GM18505 (cell line): ENCODE results near the gene HECW1.

ENCODE experiments used
- ATAC-seq: cut with Tn5 transposase; IDR thresholded peaks from one replicate; pipeline ENCODE4 v1.9.1; 2021; ENCODE audit not compliant: unreplicated experiment
- POLR2A ChIP-seq: IDR thresholded peaks from 4 replicates; pipeline ENCODE4 v1.6.1; 2011; ENCODE audit warnings: borderline replicate concordance; ENCODE audit not compliant: insufficient read depth, insufficient read length; ENCODE audit errors: extremely low read depth

Gene HECW1

DNA sequence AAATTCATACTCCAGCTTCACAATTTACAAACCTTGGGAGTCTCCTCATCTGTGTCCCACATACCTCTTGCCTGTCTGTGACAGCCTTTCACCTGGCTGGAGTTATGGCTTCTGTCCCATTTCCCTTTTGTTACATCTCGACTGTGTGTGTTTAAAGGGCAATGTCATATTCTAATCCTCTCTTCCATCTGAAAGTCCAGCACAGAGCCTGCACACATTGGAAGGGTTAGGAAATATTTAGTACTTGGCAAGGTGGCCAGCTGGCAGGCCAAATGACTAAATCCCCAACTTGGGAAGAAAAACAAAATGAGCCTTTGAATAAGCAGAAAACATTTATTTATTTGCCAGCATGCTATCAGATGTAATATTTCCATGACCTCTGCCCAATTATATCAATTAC is 350.4 kb downstream of the HECW1 start:
- no peak for TF ChIP-seq POLR2A
- no peak for ATAC-seq

DNA sequence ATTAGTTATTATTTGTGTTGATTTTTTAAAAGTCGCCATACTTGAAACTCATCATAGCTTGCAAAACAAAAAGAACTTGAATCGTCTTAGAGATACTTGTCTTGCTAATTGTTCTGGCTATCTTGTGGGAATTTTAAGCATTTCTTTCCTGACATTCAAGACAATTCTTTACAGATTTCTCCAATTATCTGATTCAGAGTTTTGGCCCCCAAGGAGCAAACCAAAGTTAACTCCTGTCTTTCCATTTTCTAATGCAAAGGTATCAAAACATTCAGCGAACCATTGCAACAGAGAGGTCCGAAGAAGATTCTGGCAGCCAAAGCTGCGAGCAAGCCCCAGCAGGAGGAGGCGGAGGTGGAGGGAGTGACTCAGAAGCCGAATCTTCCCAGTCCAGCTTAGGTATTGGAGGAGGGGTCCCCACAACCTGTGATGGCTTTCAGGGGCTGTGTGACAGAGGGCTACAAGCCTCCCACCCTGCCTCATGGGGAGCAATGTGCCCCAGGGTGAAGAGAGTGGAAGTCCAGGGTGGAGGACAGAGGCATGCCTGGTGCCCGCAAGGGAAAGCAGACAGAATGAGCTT is 351.0 kb downstream of the HECW1 start:
- ATAC-seq, result no peak
- TF ChIP-seq POLR2A, result no peak

DNA sequence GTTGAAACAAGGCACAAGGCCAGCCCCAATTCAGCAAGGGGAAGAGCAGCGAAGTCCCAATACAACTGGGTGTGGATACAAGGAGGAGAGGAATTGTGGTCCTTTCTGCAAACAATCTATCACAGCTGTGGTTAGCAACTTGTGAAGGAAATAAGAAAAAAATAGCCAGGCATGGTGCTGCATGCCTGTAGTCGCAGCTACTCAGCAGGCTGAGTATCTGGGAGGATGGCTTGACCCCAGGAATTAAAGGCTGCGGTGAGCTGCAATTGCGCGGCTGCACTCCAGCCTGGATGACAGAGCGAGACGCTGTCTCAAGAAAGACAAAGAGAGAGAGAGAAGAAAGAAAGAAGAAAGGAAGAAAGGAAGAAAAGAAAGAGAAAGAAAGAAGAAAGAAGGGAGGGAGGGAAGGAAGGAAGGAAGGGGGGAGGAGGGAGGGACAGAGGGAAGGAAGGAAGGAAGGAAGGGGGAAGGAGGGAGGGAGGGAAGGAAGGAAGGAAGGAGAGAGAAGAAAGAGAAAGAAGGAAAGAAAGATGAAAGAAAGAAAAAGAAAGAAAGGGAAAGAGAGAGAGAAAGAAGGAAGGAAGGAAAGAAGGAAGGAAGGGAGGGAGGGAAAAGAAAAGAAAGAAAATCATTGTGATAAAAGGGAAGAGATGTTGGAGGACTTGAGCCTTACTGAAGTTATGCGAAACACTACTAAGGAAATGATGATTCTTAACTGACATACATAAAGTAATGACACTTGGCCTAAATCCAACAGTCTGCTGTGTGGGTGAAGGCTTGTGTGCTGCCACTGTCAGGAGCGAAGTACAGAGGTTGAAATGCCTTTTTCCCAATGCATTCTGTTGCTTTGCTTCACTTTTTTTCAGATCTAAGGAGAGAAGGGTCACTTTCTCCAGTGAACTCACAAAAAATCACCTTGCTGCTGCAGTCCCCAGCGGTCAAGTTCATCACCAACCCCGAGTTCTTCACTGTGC is 353.4 kb downstream of the HECW1 start:
- no peak for TF ChIP-seq POLR2A
- no peak for ATAC-seq

DNA sequence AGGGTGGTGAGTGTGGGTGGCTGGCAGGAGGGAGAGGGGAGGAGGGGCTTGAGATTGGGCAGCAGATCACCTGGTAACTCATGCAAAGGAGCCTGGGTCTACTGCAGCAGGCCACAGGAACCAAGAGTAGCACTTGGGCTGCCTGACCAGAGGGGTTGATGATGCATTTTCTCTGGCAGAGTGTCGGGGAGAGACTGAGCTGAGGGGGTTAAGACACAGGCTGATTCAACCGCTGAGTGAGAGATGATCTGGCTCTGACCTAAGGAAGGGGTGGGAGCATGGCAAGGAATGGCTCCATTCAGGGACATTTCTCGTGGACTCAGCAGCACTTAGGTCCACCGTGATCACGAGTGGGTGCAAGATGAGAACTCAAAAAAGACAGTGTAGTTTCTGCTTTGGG is 355.0 kb downstream of the HECW1 start:
- no peak for TF ChIP-seq POLR2A

DNA sequence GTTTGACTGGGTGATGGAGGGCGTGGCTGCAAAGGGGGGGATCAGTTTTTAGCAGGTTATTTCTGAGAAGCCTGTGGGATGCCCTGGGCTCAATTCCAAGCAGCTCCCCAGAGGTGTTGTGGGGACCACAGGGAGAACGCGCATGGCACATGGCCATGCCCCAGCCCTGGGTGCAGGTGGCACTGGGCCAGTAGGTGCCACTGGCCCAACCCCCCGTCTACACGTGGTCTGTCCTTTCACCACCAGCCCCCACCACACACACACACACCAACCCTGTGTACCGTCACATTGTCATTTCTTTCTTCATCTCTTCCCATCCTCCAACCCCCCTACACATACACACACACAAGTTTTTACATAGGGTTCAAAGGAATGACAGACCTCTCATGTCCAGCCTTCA is 355.4 kb downstream of the HECW1 start:
- ATAC-seq, result no peak

More for the DNA sequence above, 355.0 kb downstream of the HECW1 start:
- no peak for ATAC-seq

DNA sequence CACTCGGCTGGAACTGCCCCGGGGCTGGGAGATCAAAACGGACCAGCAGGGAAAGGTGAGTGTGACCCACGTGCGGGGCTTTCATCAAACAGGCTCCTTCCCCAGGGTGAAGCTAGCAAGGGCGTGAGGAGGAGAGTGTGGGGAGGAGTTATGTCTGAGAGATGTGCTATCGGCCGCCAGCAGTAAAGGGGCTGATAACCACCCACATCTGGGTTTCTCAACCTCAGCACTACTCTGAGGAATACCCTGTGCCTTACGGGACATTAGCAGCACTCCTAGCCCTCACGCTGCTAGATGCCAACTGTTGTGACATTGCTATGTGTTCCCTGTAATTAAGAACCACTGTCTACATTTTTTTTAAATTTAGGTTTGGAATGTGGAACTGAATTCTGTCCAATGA is 356.6 kb downstream of the HECW1 start:
- no peak for ATAC-seq
- no peak for TF ChIP-seq POLR2A

More for the DNA sequence above, 355.4 kb downstream of the HECW1 start:
- TF ChIP-seq POLR2A, result no peak

DNA sequence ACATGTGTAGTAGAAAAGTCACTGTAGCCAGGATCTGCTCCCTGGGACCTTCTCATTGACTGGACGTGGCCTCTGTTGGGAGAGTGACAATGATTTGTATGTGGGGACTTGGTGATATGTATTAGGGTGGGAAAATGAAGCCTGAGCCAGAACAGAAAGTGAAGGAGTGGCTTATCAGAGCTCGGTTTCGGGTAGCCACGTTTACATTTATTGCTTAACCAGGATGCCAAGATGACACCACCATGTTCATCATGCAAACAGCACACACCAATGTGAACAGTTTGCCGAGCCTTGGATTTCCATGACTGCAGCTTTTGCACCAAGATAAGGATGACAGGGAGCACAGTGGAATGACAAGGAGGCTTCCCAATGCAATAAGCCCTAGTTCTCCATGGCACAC is 357.7 kb downstream of the HECW1 start:
- TF ChIP-seq POLR2A, result no peak
- ATAC-seq, result no peak

DNA sequence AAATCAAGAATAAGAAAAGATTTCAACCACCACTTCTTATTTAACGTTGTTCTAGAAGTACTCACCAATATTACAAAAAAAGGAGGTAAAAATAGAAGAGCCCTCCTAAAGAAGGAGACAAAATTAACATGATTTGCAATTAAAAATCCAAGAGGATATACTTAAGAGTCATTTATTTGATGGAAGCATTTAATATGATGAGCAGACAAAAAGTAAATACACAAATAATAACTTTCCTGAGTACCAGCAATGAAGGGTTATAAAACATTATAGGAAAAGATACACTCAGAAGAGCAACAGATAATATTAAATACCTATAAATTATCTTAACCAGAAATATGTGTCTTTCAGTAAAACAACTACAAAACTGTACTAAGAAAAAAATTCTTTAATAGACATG is 363.5 kb downstream of the HECW1 start:
- TF ChIP-seq POLR2A, result no peak
- no peak for ATAC-seq

DNA sequence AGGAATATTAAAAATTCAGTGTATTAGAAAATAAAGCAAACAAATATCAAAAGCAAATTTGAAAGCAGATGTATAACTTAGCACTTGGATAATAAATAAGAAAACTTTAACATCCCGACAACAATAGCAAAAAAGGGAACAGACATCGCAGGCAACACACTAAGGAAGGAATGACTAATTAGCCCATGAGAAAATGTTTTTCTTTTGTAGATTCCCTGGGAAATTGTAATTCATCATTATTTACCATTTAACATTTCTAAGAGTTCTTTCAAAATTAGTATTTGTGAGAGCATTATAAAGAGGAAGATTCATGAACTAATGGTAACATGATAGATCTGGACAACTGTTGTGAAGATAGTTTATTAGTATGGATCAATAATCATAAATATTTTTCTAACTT is 364.4 kb downstream of the HECW1 start:
- no peak for TF ChIP-seq POLR2A
- no peak for ATAC-seq

DNA sequence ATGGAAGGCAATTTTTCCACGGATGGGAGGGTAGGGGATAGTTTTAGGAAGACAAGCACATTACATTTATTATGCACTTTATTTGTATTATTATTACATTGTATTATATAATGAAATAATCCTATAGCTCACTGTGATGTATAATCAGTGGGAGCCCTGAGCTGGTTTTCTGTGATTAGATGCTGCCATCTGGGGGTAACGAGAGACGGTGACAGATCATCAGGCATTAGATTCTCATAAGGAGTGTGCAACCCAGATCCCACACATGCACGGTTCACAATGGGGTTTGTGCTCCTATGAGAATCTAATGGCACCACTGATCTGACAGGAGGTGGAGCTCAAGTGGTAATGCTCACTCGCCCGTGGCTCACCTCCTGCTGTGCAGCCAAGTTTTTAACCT is 366.6 kb downstream of the HECW1 start:
- TF ChIP-seq POLR2A, result no peak
- peak; percentile 43 for ATAC-seq

DNA sequence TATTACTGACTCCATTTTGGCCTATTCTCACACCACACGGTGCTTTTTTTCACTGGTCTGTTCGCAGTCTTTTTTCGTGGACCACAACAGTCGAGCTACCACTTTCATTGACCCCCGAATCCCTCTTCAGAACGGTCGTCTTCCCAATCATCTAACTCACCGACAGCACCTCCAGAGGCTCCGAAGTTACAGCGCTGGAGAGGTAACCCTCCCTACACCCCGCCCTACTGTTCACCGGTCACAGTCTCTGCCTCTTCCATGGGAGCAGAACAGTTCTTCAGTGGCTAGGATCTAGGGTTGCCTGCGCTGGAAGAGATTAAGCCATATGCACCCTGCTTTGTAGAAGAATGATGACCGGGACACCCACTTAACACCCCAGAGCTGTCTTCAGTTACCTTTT is 367.1 kb downstream of the HECW1 start:
- TF ChIP-seq POLR2A, result no peak
- no peak for ATAC-seq

DNA sequence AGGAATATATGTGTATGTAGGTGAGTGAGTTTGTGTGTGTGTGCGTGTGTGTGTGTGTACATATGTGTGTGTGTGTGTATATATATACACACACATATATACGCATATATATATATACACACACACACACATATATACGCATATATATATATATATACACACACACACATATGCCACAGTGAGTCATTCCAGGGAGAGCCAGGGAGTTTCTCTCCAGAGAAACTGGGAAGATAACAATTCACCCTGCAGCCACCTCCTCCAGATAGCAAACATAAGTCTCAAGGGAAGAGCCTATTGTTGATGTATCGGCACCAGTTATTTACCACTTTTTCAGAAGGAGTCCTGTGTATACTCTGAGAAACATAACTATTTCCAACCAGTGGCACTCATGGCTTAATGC is 368.1 kb downstream of the HECW1 start:
- no peak for TF ChIP-seq POLR2A
- no peak for ATAC-seq

DNA sequence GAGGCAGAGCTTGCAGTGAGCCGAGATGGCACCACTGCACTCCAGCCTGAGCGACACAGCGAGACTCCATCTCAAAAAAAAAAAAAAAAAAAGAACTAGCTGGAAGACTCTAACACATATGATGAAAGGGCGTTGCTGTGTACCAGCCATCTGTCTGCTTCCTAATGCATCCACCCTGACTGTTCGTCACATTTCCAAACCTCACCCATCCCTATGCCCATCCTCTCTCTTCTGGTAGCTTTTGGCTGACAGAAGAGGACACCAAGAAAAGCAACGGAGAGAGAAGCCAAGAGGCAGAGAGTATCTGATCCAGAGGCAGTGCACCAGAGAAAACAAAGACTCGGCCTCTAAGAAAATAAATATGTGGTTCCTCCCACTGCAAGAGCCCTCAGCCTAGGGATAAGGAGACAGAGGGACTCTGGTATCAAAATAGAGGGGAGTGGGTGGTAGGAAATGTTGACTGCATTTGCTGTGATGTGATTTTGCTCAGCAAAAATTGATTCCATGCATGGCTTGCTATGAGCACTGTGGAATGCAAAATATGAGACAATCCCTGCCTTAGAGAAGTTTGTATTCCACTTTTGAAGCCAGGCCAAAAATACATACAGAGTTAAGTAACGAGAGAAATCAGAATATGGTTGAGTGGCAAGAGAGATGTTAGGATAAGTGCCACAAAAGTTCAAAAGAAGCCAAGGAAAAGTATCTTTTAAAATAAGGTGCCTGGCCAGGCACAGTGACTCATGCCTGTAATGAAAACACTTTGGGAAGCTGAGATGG is 369.6 kb downstream of the HECW1 start:
- no peak for ATAC-seq
- no peak for TF ChIP-seq POLR2A

DNA sequence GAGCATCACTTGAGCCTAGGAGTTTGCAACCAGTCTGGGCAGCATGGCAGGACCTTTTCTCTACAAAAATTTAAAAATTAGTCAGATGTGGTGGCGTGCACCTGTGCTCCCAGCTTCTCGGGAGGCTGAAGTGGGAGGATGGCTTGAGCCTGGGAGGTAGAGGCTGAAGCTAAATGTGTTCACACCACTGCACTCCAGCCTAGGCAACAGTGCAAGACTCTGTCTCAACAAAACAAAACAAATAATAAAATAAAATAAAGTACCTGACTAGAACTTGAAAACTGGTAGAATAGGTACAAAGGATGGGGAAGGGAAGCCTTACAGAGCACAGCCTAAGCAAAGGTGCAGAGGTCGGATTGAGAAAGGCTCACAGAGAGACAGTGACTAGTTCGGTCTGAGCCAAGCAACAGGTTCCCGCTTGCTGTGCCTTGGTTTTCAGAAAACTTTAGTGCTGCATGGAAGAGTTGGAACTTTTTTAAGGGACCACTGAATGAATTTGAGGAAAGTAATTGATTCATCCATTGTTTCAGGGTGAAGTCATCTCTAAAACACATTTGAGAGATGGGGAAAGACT is 370.3 kb downstream of the HECW1 start:
- TF ChIP-seq POLR2A, result no peak
- no peak for ATAC-seq
